Mucosa of rectum (tissue), 2 donors: ENCODE measurements around the gene AKT1S1.
A peak's percentile ranks its signal among the peaks of the same experiment; 100 is the strongest.

Experiments
- H3K27ac ChIP-seq, 2 donors: one replicate each; pipeline ENCODE4 v1.7.0; 2013; ENCODE audit warnings: inconsistent platforms in 2 of 2, low read depth in 2 of 2, low read length in 2 of 2
- H3K27me3 ChIP-seq, 2 donors: one replicate each; pipeline ENCODE4 v1.7.0; 2013; ENCODE audit warnings: low read length in 2 of 2; ENCODE audit not compliant: control insufficient read depth in 2 of 2, insufficient read depth in 2 of 2
- H3K36me3 ChIP-seq, 2 donors: one replicate each; pipeline ENCODE4 v1.7.0; 2013; ENCODE audit warnings: low read length in 2 of 2; ENCODE audit not compliant: control insufficient read depth in 2 of 2, insufficient read depth in 2 of 2
- H3K4me1 ChIP-seq, 2 donors: one replicate each; pipeline ENCODE4 v1.7.0; 2013; ENCODE audit warnings: low read length in 2 of 2, mild to moderate bottlenecking in 1 of 2; ENCODE audit not compliant: control insufficient read depth in 2 of 2, insufficient read depth in 2 of 2
- H3K4me3 ChIP-seq, 2 donors: one replicate each; pipeline ENCODE4 v1.7.0; 2013; ENCODE audit warnings: low read length in 2 of 2
- H3K9ac ChIP-seq, 2 donors: one replicate each; pipeline ENCODE4 v1.7.0; 2013; ENCODE audit warnings: low read length in 2 of 2, low read depth in 1 of 2, mild to moderate bottlenecking in 1 of 2
- H3K9me3 ChIP-seq, 2 donors: one replicate each; pipeline ENCODE4 v1.7.0; 2013; ENCODE audit warnings: low read length in 2 of 2; ENCODE audit not compliant: control insufficient read depth in 2 of 2
- donor health status: healthy.
- donor health status: Normal muscosa, but diverticular disease.

The AKT1S1 gene

DNA sequence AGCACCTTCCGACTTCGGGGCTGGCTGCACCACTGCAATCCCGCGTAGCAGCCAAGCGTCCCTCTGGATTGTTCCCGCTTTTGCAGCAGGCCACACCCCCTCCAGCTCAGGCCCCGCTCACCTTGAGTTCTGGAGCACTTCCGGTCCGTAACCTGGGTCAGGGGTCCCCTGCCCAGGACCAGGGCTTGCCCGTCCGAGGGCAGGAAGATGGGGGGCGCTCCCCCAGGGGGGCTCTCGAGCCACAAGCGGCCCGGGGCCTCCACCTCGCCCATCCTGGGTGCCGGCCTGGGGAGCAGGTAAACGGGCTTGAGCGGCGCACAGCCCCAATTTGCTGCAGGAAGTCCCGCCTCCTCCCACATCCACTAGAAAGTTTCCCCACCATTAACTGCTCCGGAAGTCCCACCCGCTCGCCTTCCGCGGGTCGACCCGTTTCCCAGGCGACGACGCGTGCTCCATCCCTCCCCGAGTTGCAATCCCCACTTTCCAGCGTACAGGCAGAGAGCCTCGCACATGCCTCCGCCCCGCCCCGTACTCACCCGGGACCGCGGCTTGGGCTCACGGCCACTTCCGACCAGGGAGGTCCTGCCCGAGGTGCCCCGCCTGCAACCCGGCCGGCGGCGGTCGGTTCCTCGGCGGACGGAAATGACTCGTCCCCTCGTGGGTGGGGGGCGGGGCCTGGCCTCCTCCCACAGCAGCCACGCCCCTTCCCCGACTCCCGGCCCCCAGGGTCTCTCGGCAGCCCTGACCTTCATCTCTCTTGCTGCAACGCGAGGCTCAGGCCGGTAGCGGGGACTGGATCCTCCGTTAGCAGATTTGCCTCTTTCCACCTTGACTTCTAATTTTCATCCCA, 10.0 kb downstream of the AKT1S1 start, which contains the start of gene PNKP:
TSS of gene PNKP (minus strand) at position 644 of the 850 bp plus-strand sequence. CDS start at position 272, 372 bp downstream.
- H3K4me1 ChIP-seq: peaks cover 21 to 28% of the 10 kb centered on the region in 2 donors
- H3K36me3 ChIP-seq: peaks cover 15 to 22% of the 10 kb centered on the region in 2 donors
- H3K4me3 ChIP-seq: peak within 1 kb of the TSS; percentile 80 to 94
- peak within 1 kb of the TSS; percentile 94 to 97 for H3K27ac ChIP-seq
- peak within 1 kb of the TSS; percentile 68 to 76 for H3K9ac ChIP-seq
- H3K27me3 ChIP-seq: no peaks in the 10 kb centered on the region
- H3K9me3 ChIP-seq: no peaks in the 10 kb centered on the region

DNA sequence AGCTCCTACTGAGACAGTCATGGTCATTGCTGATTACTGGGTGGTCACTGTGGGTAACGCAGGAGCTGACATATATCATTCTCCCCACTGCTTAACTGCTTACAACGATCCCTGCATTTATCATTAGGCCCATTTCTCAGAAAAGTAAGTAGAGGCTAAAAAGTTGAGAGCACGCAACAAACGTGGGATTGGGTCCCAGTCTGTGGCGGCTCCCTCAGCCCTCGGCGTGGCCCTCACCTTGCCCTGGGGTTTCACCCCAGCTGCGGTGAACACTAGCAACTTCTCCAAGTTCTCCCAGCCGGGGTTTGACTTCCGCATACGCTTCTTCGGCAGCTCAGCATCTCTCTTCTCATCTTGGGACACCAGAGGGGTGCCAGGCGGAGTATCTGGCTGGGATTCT, 12.3 kb downstream of the AKT1S1 start:
- peaks cover 11 to 15% of the 10 kb centered on the region in 2 donors for H3K4me1 ChIP-seq
- no peak overlapping the region for H3K9ac ChIP-seq
- H3K4me3 ChIP-seq: no peak overlapping the region
- H3K27me3 ChIP-seq: no peaks in the 10 kb centered on the region
- peaks cover 16 to 27% of the 10 kb centered on the region in 2 donors for H3K36me3 ChIP-seq
- H3K9me3 ChIP-seq: no peaks in the 10 kb centered on the region
- H3K27ac ChIP-seq: no peak overlapping the region

DNA sequence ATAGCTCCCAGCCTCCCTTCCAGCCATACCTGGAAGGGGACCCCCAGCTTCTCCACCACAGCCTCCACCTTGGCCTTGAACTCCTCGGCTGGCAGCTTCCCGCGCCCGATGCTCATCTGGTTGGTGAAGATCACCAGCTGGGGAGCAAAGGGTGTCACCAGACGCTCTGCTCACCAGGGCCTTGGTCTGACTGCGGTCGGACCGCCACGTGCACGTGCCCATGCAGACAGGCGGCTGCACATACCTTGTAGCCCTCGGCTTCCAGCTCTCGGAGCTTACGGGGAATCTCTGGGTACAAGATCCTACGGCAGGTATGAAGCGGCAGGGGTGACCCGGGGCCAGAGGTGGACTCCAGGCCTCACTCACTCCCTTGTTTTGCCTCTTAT, 13.2 kb downstream of the AKT1S1 start:
- peaks cover 20 to 32% of the 10 kb centered on the region in 2 donors for H3K36me3 ChIP-seq

DNA sequence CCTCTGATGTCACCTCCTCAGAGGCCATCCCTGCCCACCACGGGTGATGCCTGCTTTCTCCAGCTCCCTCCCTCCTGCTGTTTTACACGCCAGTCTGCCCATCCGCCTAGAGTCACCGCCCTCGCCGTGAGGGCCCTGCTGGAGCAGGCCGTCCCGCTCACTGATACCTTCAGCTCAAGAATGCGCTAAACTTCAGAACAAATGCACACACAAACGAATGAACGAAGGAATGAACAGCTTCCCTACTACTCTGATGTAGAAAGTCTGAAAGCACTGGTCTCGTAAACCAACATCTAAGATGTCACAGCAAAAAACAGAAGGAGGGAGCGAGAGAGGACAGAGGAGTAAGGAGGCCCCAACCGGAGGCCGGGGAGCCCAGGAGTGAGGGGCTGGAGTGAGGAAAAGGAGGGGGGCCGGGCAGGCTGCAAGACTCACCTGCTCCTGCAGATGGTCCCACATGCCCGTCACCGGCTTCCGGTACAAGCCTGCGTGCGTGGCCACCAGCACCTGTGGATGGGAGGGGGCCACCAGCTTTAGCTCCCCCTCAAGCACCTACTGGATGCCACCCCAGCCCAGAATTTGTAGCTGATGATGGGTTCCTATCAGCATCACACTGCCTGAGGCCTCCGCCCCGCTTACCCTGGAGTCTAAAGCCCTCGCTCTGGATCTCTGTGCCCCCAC, 13.8 kb downstream of the AKT1S1 start:
- Histone ChIP-seq H3K36me3 (peaks cover 20 to 36% of the 10 kb centered on the region in 2 donors), H3K27ac (no peak overlapping the region), H3K27me3 (no peaks in the 10 kb centered on the region), H3K9me3 (no peaks in the 10 kb centered on the region), H3K4me1 (peaks cover 11% of the 10 kb centered on the region in 2 donors), H3K9ac (no peak overlapping the region), H3K4me3 (no peak overlapping the region)

More for the DNA sequence above, 13.2 kb downstream of the AKT1S1 start:
- Histone ChIP-seq H3K27me3 (no peaks in the 10 kb centered on the region), H3K9ac (no peak overlapping the region), H3K27ac (no peak overlapping the region), H3K4me1 (peaks cover 11 to 12% of the 10 kb centered on the region in 2 donors), H3K4me3 (no peak overlapping the region), H3K9me3 (no peaks in the 10 kb centered on the region)

DNA sequence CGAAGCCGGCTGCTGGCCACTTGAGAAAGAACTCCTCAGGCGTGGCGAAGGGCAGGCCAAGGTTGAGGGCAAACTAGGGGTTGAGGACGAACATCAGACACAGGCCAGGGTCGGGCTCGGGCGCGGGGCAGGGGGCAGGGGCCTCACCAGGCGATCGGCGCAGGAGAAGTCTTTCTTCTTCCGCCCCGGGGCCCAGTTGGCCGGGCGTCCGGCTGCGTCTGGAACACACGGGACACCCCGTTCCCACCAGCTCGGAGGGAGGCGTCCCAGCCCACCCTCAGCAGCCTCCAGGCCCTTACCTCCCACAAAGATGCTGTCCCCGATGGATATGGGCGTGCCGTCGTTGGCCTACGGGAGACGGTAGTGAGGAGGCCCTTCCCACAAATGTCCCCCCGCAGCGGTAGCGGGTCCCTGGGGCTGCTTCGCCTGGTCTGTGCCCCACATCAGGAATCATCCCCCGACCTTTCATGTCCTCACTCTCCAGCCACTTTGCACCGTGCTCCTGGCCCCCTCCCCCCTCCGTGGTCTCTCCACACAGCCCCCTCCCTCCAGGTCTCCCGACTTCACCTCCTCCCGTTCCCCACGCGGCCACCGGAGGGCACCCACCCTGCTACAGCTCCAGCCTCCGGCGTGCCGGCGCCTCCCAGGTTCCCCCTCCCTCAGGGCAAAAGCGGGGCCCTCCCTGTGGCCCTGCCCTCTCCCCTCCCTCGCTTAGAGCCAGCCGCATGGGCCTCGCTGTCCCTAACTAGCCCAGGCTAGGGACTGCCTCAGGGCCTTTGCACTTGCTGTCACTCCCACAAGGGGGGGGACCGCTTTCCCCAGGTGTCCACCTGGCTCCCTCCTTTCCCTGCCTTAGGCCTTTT, 14.5 kb downstream of the AKT1S1 start:
- Histone ChIP-seq H3K9ac (no peak overlapping the region), H3K27ac (no peak overlapping the region), H3K4me3 (no peak overlapping the region), H3K9me3 (no peaks in the 10 kb centered on the region), H3K36me3 (peaks cover 23 to 43% of the 10 kb centered on the region in 2 donors), H3K27me3 (no peaks in the 10 kb centered on the region), H3K4me1 (peaks cover 10 to 11% of the 10 kb centered on the region in 2 donors)

DNA sequence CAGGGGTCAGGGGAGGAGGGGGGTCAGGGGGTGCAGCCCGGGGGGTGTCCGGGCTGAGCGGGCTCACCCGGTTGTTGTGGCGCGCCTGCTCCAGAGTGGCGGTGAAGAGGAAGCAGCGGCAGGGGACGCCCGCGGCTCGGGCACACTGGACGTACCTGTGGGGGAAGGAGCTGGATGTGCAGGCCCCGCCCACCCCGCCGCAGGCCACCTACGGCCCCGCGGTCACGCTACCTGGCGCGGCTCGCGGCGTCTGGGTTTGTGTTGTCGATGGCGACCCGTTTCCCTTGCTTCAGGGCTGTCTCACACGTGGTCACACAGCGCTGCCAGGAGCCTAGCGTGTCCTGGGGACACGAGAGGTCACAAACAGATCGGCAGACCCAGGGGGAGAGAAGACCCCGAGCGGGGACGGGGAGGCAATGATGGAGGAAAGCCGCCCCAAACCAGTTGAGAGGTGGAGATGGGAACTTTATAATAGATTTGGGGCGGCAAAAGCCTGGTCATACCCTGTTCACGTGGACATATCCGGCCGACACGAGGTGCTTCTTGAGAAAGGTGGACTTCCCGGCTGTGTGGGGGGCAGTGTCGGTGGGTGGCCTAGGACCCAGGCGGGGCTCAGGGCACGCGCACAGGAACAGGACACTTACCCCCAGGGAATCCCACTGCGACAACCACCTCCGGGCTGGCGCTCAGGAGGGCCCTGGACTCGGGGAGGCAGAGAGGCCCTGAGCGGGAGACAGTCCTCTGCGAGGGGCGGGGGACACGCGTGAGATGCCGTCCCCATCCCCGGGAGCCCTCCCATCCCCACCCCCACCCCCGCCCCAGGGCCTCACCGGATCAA, 15.4 kb downstream of the AKT1S1 start:
- Histone ChIP-seq H3K9ac (no peak overlapping the region), H3K27me3 (no peaks in the 10 kb centered on the region), H3K4me3 (no peak overlapping the region), H3K4me1 (peaks cover 7 to 10% of the 10 kb centered on the region in 2 donors), H3K9me3 (no peaks in the 10 kb centered on the region), H3K27ac (peak overlapping the region in 1 of 2 donors; percentile 56), H3K36me3 (peaks cover 27 to 48% of the 10 kb centered on the region in 2 donors)

DNA sequence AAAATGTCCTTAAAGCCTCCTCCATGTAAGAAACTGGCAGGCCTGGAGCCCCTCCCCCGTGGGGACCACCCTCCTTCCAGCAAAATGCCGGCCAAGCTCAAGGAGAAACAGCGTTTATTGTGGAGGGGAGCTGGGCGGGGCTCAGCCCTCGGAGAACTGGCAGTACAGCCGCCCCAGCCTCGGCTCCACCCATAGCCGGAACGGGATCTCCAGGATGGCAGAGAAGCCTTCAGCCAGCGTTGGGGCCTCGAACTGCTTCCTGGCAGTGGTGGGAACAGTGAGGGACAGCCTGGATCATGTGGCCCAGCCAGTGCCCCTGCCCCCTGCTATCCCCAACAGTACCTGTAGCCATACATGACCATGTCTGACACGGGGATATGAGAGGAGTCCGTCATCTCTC, 16.0 kb downstream of the AKT1S1 start:
- no peak overlapping the region for H3K4me3 ChIP-seq
- H3K36me3 ChIP-seq: peaks cover 27 to 53% of the 10 kb centered on the region in 2 donors

DNA sequence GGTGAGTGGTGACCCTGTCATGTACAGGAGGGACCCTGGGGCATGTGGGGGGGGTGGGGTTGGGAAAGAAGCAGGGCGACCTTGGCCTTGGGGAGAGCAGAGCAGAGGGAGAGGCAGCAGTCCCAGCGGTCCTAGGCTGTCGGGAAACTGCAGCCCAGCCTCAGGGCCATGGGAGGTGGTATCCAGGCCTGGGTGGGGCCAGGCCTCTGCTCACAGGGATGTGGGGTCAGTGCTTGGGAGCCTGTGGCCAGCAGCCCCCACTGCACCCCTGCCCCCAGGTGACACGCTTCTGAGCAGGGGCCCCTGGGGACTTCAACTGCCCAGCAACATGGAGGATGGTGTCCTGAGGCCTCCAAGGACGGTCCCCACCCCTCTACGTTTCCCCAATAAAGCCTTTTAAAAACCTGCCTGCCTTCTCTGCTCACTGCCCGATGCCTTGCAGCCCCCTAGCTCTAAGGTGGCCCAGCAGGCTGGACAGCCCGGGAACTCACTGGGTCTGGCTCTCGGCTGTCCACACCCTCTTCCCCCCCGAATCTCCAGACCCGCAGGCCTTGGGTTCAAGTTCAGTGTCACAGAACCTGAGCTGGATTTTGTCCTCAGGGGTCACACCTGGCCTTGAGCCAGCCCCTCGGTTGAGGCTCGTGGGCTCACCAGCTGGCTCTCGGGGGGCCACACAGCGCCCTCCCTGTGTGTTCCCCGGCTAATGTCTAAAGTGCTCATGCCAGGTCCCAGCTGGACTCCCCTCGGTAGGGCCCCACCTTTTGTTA, 16.6 kb downstream of the AKT1S1 start:
- Histone ChIP-seq H3K36me3 (peaks cover 27 to 55% of the 10 kb centered on the region in 2 donors), H3K4me1 (no peaks in the 10 kb centered on the region), H3K9ac (peak overlapping the region in 1 of 2 donors; percentile 3), H3K4me3 (no peak overlapping the region), H3K27ac (peak overlapping the region; percentile 9 to 56), H3K9me3 (no peaks in the 10 kb centered on the region), H3K27me3 (no peaks in the 10 kb centered on the region)

More for the DNA sequence above, 16.0 kb downstream of the AKT1S1 start:
- Histone ChIP-seq H3K9ac (peak overlapping the region in 1 of 2 donors; percentile 3), H3K9me3 (no peaks in the 10 kb centered on the region), H3K27ac (peak overlapping the region in 1 of 2 donors; percentile 56), H3K4me1 (peaks cover under 1 to 4% of the 10 kb centered on the region in 2 donors), H3K27me3 (no peaks in the 10 kb centered on the region)
